Astrocyte of the cerebellum (primary cell): ENCODE measurements around the gene MPC2.
"Not testable (repeated sequence)": the region's sequence is repeated elsewhere in the genome, so short reads cannot be mapped to it uniquely, and the experiment has no call there.

Experiments
- DNase-seq: peaks from one replicate; pipeline ENCODE4 v3.0.0-alpha.2; 2011; ENCODE audit warnings: low read depth
- H3K4me3 ChIP-seq: 2 replicates; pipeline ENCODE4 v1.5.1; 2011; ENCODE audit warnings: mild to moderate bottlenecking, low read depth, low read length, moderate library complexity
- CTCF ChIP-seq: IDR thresholded peaks from 2 replicates; pipeline ENCODE4 v1.5.1; 2012; ENCODE audit warnings: low read length, low read depth, moderate library complexity, mild to moderate bottlenecking; ENCODE audit errors: missing control alignments
- in situ Hi-C: cut with HindIII; loops from 2 replicates; pipeline ENCODE4 v1.10.0; 2017; ENCODE audit warnings: low sequenced_read_pairs

Gene MPC2

DNA sequence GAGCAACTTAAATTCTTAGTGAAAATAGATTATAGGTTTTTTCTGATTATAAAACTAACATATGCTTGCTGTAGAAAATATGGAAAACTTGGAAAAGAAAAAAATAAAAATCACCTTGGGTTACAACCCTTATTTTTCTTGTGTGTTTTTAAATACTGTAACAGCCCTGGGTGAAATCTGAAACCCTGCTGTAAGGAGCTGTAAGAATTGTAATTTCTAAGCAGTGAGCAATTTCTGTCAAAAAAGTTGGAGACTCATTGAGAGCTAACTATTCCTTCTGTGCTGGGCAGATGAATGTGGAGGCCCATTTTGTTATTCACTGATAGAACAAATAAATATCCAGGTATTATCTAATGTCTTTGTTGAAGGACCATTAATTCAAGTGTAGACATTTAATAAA is 65.5 kb downstream of the MPC2 start:
- in situ Hi-C loops: no loop called here
- no peak for DNase-seq
- no peak overlapping the region for H3K4me3 ChIP-seq
- no peak for TF ChIP-seq CTCF

DNA sequence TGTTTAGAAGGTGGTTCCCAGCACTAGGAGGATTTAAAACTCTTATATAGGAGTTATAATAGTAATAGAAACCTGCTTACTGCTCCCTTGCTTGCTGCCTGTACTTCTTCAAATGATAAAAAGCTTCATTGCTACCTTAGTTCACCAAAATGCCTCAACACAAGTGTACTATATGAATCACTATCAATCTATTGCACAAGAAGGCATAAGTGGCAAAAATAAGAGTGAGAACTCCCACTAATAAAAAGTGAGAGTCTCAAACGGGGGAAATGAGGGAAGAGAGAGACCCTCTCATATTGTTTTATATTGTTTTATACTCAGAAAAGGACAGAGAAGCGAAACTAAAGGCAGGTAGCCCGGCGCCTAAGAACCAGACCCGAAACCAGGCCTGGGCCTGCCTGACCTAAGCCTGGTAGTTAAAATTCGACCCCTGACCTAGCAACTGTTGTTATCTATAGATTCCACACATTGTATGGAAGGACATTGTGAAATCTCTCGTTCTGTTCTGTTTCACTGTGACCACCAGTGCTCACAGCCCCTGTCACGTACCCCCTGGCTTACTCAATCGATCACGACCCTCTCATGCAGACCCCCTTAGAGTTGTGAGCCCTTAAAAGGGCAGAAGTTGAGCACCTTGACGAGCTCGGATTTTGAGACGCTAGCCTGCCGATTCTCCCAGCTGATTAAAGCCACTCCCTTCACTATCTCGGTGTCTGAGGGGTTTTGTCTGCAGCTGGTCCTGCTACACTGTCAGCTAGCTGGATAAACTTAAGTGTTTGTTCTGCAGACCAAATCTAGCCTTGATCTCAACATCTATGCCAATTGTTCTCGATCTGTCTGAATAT is 67.5 kb downstream of the MPC2 start:
- H3K4me3 ChIP-seq, in situ Hi-C loops, DNase-seq: not testable (repeated sequence)

- in situ Hi-C loops, DNase-seq, H3K4me3 ChIP-seq: not testable (repeated sequence)
Measured at GRCh38 chr1:167866739-167867414, 70.0 kb downstream of the MPC2 start.
